ENCODE results near the gene CINP.

GRCh38 chr14:102353126-102353619 is 9.5 kb downstream of the CINP start:
- no peak for TF ChIP-seq GATA2 (IDR thresholded peaks at IDR 0.05; ENCODE audit: low read depth, low read length)
- no peak for TF ChIP-seq GATA3 (IDR thresholded peaks at IDR 0.05; ENCODE audit: low read depth, low read length)
